HL-60 (cell line): Measurements from ENCODE around the gene RBFOX1.
"Not testable (repeated sequence)": the region's sequence is repeated elsewhere in the genome, so short reads cannot be mapped to it uniquely, and the experiment has no call there.

ENCODE experiments used
- GABPA ChIP-seq: IDR thresholded peaks from 2 replicates; pipeline ENCODE4 v1.6.1; 2012; ENCODE audit warnings: low read depth
- POLR2AphosphoS5 ChIP-seq: IDR thresholded peaks from 2 replicates; pipeline ENCODE4 v1.6.1; 2012; ENCODE audit warnings: low read depth
- TF ChIP-seq, protein P1 (sequence below): IDR thresholded peaks from one replicate; pipeline ENCODE4 v1.5.1; 2011; ENCODE audit warnings: low read length, control low read depth, inconsistent platforms; ENCODE audit not compliant: insufficient read depth

- not testable (repeated sequence) for TF ChIP-seq POLR2AphosphoS5, GABPA
- TF ChIP-seq, protein P1, sequence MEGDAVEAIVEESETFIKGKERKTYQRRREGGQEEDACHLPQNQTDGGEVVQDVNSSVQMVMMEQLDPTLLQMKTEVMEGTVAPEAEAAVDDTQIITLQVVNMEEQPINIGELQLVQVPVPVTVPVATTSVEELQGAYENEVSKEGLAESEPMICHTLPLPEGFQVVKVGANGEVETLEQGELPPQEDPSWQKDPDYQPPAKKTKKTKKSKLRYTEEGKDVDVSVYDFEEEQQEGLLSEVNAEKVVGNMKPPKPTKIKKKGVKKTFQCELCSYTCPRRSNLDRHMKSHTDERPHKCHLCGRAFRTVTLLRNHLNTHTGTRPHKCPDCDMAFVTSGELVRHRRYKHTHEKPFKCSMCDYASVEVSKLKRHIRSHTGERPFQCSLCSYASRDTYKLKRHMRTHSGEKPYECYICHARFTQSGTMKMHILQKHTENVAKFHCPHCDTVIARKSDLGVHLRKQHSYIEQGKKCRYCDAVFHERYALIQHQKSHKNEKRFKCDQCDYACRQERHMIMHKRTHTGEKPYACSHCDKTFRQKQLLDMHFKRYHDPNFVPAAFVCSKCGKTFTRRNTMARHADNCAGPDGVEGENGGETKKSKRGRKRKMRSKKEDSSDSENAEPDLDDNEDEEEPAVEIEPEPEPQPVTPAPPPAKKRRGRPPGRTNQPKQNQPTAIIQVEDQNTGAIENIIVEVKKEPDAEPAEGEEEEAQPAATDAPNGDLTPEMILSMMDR: not testable (repeated sequence)
These were observed 170.0 kb downstream of the RBFOX1 start for GRCh38 chr16:7502591-7503157.
